HG03432 (cell line): ENCODE data around the gene PTPN7.

Experiments used
- ATAC-seq: cut with Tn5 transposase; IDR thresholded peaks from one replicate; pipeline ENCODE4 v1.9.1; 2021; ENCODE audit warnings: mild to moderate bottlenecking, moderate library complexity; ENCODE audit not compliant: unreplicated experiment

PTPN7 gene

GRCh38 chr1:202133496-202133895 lies 26.9 kb downstream of the PTPN7 start:
- no peak for ATAC-seq

GRCh38 chr1:202133001-202133400 lies 27.4 kb downstream of the PTPN7 start:
- no peak for ATAC-seq

- ATAC-seq, result no peak
These were observed 28.2 kb downstream of the PTPN7 start for GRCh38 chr1:202131956-202132821.

GRCh38 chr1:202130816-202131522 lies 29.4 kb downstream of the PTPN7 start:
- no peak for ATAC-seq

GRCh38 chr1:202130297-202130721 lies 30.1 kb downstream of the PTPN7 start:
- ATAC-seq, result no peak

- ATAC-seq, result no peak
These were observed 30.7 kb downstream of the PTPN7 start for GRCh38 chr1:202129453-202130296.

- no peak for ATAC-seq
These were observed 32.4 kb downstream of the PTPN7 start for GRCh38 chr1:202127836-202128622.

GRCh38 chr1:202127061-202127460 lies 33.3 kb downstream of the PTPN7 start:
- no peak for ATAC-seq

GRCh38 chr1:202126426-202126825 lies 34.0 kb downstream of the PTPN7 start:
- ATAC-seq, result no peak

- no peak for ATAC-seq
These were observed 34.8 kb downstream of the PTPN7 start for GRCh38 chr1:202125611-202126010.

GRCh38 chr1:202124142-202124541 lies 36.3 kb downstream of the PTPN7 start:
- ATAC-seq, result no peak

GRCh38 chr1:202123336-202123813 lies 37.0 kb downstream of the PTPN7 start:
- ATAC-seq, result no peak

GRCh38 chr1:202122639-202123335 lies 37.6 kb downstream of the PTPN7 start, which contains the start of gene GPR37L1:
Gene GPR37L1, plus strand, starts transcription at chr1:202122917. Its CDS starts 47 bp downstream, at chr1:202122964.
- ATAC-seq, result no peak

GRCh38 chr1:202121006-202121405 lies 39.4 kb downstream of the PTPN7 start:
- ATAC-seq, result no peak

GRCh38 chr1:202117898-202118371 lies 42.5 kb downstream of the PTPN7 start:
- no peak for ATAC-seq

GRCh38 chr1:202116287-202116686 lies 44.1 kb downstream of the PTPN7 start:
- ATAC-seq, result no peak

- ATAC-seq, result peak; percentile 65
These were observed 46.6 kb downstream of the PTPN7 start for GRCh38 chr1:202113690-202114300.

GRCh38 chr1:202112859-202113689 lies 47.3 kb downstream of the PTPN7 start:
- no peak for ATAC-seq
